Activated B cell treated with CpG ODN at 0.5 μM for 24 hours (primary cell): Measurements from ENCODE around the gene IRF2. TPM values are rescaled to one million over a fixed set of nuclear protein-coding genes. Genes with fewer than 3 reads are reported as not detected.

ENCODE experiments used
- ATAC-seq: fragments of 200-7000 bp; cut with Tn5 transposase; one replicate; pipeline ENCODE4 v1.10.0; 2021; ENCODE audit warnings: low read depth, mild to moderate bottlenecking, moderate library complexity
- CTCF ChIA-PET: fragments of 350-600 bp; sonication (Branson Sonifier 250); formaldehyde crosslinking; loops from one replicate; lab custom pipeline; 2021; ENCODE audit warnings: antibody characterized with exemption; lab: Charles Lee
- POLR2A ChIA-PET: fragments of 350-600 bp; sonication (Branson Sonifier 250); formaldehyde crosslinking; loops from one replicate; lab custom pipeline; 2021; ENCODE audit warnings: antibody characterized with exemption; lab: Charles Lee
- DNase-seq: peaks from one replicate; pipeline ENCODE4 v3.0.0; 2022
- H3K27ac Mint-ChIP-seq: one replicate; pipeline ENCODE4 v1.8.0; 2020; ENCODE audit warnings: mixed read lengths
- H3K27me3 Mint-ChIP-seq: one replicate; pipeline ENCODE4 v1.8.0; 2021; ENCODE audit warnings: mixed read lengths
- H3K36me3 Mint-ChIP-seq: one replicate; pipeline ENCODE4 v1.8.0; 2021; ENCODE audit warnings: low read depth, mixed read lengths
- H3K4me1 Mint-ChIP-seq: one replicate; pipeline ENCODE4 v1.8.0; 2021; ENCODE audit warnings: mixed read lengths
- H3K4me3 Mint-ChIP-seq: one replicate; pipeline ENCODE4 v1.8.0; 2020; ENCODE audit warnings: mild to moderate bottlenecking, mixed read lengths
- H3K9me3 Mint-ChIP-seq: one replicate; pipeline ENCODE4 v1.8.0; 2020; ENCODE audit warnings: mixed read lengths
- CTCF ChIP-seq: fragments of 200-600 bp; IDR thresholded peaks from one replicate; pipeline ENCODE4 v1.8.0; 2022; ENCODE audit warnings: antibody characterized with exemption, mild to moderate bottlenecking
- intact Hi-C: fragments of 100-400 bp; cut with micrococcal nuclease; formaldehyde crosslinking; loops from one replicate; pipeline ENCODE4 v1.15.1; 2024
- total RNA-seq: library from RNA; stranded (reverse); gene quantifications from 2 replicates; pipeline ENCODE4 v1.2.3, GENCODE V29; 2022

Gene IRF2
- total RNA-seq, 1 donor from 2014 or later, result 66.2 TPM

DNA sequence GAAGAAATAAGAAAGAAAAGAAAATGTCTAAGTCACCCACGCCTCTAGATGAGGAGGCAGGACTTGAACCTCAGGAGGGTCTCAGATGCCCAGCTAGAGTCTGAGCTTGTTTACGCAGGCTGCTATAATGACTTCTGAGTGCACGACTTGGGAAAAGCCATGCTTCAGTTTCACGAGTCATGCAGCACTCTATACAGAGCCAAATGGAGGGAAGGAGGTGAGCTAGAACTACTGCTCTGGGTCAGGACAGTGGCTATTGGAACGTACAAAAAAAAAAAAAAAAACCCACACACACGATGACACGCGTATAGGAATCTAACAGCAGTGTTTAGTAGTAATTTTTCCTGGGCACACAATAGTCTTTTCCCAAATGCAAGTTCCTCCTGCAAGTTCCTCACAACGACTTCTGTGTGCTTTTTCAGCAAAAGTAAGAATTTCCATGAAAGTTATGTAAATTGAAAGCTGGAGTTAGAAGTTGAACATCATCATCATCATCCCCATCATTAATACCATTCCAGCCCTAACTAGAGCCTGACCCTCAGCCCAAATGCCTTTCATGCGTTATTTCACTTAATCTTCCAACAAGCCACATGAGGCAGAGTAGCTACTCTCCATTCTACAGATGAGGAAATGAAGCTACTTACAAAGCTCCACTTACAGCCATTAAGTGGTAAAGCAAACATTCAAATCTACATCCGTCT lies 36.6 kb downstream of the IRF2 start:
- no peaks in the 10 kb centered on the region for H3K9me3 Mint-ChIP-seq
- peak; percentile 79 for ATAC-seq

DNA sequence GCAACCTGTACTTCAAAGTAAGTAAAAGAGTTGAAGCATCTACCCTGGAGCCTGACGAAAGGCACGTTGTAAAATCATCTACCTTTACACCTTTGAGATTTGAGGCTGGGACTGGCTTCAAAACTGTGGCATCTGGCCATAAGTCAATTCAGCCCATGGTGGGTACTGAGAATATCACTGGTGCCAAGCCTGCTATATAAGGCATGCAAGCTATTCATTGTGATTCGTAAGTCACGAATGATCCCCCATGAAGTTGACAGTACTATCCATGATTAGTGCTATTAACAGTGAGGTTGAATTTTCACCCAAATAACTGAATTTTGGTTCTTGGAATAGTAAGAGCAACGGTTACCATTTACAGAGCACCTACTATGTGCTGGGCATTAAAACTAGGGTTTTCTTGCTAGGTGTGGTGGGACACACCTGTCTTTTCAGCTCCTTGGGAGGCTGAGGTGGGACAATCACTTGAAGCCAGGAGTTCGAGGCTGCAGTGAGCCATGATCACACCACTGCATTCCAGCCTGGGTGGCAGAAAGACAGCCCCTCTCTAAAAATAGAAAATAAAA lies 39.8 kb downstream of the IRF2 start:
- peaks cover 70% of the 10 kb centered on the region for H3K4me1 Mint-ChIP-seq
- ChIA-PET CTCF (interaction anchor here (1.4 kb wide), 1 partner anchor 170 kb away, joined by 3 read pairs; no protein-coding TSS in a partner anchor), POLR2A (interaction anchor here (0.6 to 1.1 kb wide), 3 partner anchors 23 to 412 kb away, joined by 3 to 4 read pairs (median 3); no protein-coding TSS in a partner anchor)
- no peak for ATAC-seq
- intact Hi-C loops, result loop anchor here (2.0 kb wide), 1 partner anchor 14 kb away; no protein-coding TSS in a partner anchor
- H3K36me3 Mint-ChIP-seq, result peaks cover 48% of the 10 kb centered on the region
- H3K4me3 Mint-ChIP-seq, result no peak overlapping the region
- H3K27ac Mint-ChIP-seq, result no peak overlapping the region
- H3K9me3 Mint-ChIP-seq, result no peaks in the 10 kb centered on the region
- DNase-seq, result no peak
- no peak for TF ChIP-seq CTCF
- H3K27me3 Mint-ChIP-seq, result no peaks in the 10 kb centered on the region

More for the DNA sequence above, 36.6 kb downstream of the IRF2 start:
- intact Hi-C loops, result loop anchor here (1.0 to 2.0 kb wide), 2 partner anchors 13 to 37 kb away; partner anchors contain the start of gene IRF2
- Mint-ChIP-seq H3K27ac (peak overlapping the region; percentile 72), H3K4me1 (peaks cover 73% of the 10 kb centered on the region), H3K27me3 (no peaks in the 10 kb centered on the region), H3K36me3 (peaks cover 32% of the 10 kb centered on the region), H3K4me3 (no peak overlapping the region)
- TF ChIP-seq CTCF, result no peak
- ChIA-PET POLR2A (interaction anchor here (0.7 to 2.0 kb wide), 19 partner anchors 10 to 345 kb away, joined by 3 to 8 read pairs (median 4); partner anchors contain the start of gene IRF2), CTCF (interaction anchor here (0.9 to 1.2 kb wide), 3 partner anchors 97 to 169 kb away, joined by 3 to 4 read pairs (median 3); no protein-coding TSS in a partner anchor)
- no peak for DNase-seq

GRCh38 chr4:184434021-184434420 lies 40.3 kb downstream of the IRF2 start:
- intact Hi-C loops, result loop anchor here (2.0 kb wide), 1 partner anchor 13 kb away; no protein-coding TSS in a partner anchor
- ChIA-PET POLR2A (interaction anchor here (0.6 to 1.1 kb wide), 3 partner anchors 23 to 412 kb away, joined by 3 to 4 read pairs (median 3); no protein-coding TSS in a partner anchor), CTCF (interaction anchor here (1.4 kb wide), 1 partner anchor 170 kb away, joined by 3 read pairs; no protein-coding TSS in a partner anchor)
- no peak for TF ChIP-seq CTCF
- no peaks in the 10 kb centered on the region for H3K27me3 Mint-ChIP-seq
- no peak overlapping the region for H3K4me3 Mint-ChIP-seq
- H3K4me1 Mint-ChIP-seq, result peaks cover 69% of the 10 kb centered on the region
- no peak overlapping the region for H3K27ac Mint-ChIP-seq
- H3K36me3 Mint-ChIP-seq, result peaks cover 50% of the 10 kb centered on the region
- no peaks in the 10 kb centered on the region for H3K9me3 Mint-ChIP-seq
- no peak for DNase-seq
- no peak for ATAC-seq

DNA sequence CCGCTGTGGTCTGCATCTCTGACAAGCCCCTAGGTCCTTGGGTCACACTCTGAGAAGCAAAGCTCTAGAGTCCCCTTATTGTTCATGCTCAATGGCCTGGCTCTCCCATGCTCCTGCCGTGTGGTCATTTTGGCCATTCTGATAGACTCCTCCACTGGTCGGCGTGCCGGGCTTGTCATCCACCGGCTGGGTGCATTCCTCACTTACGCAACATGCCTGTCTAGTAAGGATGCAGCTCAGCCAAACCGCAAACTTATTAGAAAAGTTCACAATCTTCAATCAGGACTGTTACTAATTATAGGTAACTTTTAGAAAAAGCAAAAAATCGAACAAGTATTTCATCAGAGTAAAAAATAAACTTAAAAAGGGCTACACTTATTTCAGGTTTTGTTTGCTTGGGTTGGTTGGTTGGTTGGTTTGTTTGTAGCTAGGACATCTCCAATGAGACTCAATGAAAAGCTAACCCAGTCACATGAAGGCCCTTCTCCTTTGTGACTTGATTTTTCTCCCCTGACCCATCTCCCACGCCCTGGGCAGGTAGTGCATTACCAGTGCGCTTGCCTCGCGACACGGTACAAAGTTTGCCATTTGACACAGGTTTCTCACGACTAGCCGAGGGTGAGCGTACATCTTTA lies 41.0 kb downstream of the IRF2 start:
- POLR2A ChIA-PET, result no interaction called here
- TF ChIP-seq CTCF, result no peak

More for the DNA sequence above, 41.0 kb downstream of the IRF2 start:
- peak overlapping the region; percentile 33 for H3K27ac Mint-ChIP-seq
- intact Hi-C loops, result no loop called here
- no peaks in the 10 kb centered on the region for H3K9me3 Mint-ChIP-seq
- peaks cover 63% of the 10 kb centered on the region for H3K4me1 Mint-ChIP-seq
- DNase-seq (no peak), ATAC-seq (no peak)
- H3K4me3 Mint-ChIP-seq, result no peak overlapping the region
- CTCF ChIA-PET, result interaction anchor here (1.4 kb wide), 1 partner anchor 169 kb away, joined by 3 read pairs; no protein-coding TSS in a partner anchor
- peaks cover 52% of the 10 kb centered on the region for H3K36me3 Mint-ChIP-seq
- no peaks in the 10 kb centered on the region for H3K27me3 Mint-ChIP-seq
